GM21717 (cell line): ENCODE data around the gene IGF2R.
"Not testable (repeated sequence)": the region's sequence is repeated elsewhere in the genome, so short reads cannot be mapped to it uniquely, and the experiment has no call there.

Source experiments
- ATAC-seq: cut with Tn5 transposase; IDR thresholded peaks from one replicate; pipeline ENCODE4 v1.9.1; 2021; ENCODE audit warnings: mild to moderate bottlenecking, moderate library complexity; ENCODE audit not compliant: unreplicated experiment

IGF2R gene

DNA sequence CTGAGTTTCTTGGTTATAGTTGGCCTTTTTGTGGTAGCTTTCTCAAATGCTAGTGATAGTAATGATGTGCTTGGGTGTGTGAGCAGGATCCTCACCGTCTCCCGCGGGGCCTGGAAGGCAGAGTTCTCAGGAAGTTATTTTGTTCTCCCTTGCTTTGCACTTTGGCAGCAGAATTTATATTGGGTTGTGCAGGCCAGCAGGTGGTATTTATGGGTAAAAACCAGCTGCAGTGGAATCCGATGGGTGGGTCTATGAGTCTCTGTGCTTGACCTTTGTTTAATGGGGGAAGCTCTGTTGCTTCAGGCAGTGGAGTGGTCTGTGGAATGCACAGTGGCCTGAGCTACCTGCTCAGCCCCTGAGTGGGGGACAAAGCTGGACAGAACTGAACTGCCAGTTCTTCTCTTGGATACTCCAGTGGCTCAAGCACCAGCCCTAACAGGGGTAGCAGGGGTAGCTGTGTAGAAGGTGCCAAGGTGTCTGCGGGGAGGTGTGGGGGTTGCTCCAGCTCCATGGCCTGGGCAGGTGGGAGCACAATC is 27.3 kb downstream of the IGF2R start:
- ATAC-seq, result no peak

DNA sequence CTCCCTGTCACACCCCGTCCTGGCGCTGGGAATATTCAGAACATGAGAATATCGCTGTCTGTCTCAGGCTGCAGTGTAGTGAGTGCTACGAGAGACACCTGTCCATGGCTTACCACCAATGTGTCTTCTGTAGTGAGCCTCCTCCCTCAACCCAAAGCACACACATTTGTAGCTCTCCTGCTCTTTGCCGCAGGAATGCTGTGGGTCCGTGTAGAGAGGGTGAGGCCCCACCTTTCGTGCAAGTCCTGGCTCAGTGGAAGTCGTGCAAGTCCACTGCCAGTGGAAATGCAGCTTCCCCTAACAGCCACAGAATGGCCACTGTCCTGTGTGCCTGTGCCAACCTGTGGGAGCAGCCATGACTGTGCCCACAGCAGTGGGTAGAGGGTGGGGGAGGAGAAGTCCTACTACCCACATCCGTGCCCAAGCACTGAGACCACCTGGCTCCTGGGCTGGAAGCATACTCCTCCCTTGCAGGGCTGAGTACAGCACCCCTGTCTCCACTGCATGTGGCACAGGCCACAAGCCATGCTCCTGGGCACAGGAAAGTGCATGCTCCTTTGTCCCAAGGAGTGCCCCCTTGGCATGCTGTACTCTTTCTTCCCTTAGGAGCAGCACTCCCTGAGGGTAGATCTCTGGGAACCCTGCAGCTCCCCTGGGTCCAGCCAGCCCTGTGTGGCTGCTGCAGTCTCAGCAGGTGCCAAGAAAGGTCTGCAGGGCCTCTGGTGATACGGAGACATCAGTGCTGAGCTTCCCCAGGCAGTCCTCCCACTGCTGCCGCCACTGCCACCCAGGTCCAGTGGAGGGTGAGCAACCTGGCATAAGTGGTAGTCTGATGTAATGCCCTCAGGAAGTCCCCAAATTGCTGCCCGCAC is 28.0 kb downstream of the IGF2R start:
- ATAC-seq, result no peak

DNA sequence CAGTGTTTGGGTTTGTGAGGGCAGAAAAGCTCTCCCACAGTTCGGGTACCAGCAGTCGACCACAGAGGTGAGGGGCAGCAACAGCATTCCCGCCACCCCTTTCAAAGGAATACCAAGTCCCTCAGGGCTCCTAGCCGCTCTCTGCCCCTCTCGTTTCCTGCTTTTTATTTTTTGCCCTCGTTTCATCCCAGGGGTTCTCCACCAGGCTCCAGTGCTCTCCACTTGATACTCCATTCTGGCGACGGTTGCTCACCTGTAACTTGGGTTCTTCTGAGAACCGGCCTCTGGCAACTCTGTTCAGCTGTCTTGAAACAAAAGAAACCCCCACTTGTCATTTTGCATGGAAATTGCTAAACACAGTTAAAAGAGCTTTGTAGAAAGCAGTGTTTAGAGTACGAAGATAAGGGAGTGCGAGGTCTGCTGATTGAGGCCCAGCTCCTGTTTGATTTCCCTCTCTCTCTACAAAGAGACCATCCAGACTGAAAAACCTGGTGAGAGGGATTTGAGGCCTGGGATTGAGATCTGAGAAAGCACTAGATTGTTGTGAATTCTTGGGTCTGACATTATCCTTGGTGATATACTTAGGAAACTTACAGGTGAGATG is 28.7 kb downstream of the IGF2R start:
- no peak for ATAC-seq

DNA sequence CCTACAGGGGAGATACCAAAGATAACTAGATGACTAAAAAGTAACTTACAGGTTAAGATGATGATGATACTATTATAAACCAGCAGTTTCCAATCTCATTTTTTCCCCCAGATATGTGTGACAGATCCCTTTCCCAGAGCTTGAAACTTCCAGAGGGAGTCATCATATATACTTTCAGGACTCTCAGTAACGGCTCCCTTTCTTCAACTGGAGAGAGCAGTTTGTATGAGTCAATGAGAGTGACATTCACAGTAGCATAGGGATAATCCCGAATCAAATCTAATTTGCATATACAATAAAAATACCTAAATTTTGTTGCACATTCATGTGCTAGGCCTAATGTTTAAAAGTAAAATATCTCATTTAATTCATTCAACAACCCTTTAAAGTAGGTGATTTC is 29.7 kb downstream of the IGF2R start:
- ATAC-seq, result no peak

DNA sequence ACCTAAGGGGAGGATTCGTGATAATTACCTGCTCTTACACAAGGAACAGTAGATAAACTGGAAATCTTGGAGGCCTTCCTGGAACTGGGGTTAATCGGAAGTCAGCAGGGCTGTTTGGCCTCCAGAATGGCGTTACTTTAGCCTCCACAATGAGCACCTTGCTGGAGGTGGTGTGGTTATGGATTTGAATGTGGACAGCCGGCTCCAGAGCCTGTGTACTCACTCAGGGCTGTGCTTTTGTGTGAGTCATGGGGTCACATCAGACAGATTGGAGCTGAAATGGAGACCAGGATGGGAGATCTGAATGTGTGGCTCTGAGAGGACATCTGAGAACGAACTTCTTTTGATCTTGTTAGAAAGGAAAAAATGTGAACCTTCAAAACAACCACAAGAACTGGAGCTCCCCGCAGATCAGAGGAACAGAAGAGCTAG is 30.4 kb downstream of the IGF2R start:
- no peak for ATAC-seq

DNA sequence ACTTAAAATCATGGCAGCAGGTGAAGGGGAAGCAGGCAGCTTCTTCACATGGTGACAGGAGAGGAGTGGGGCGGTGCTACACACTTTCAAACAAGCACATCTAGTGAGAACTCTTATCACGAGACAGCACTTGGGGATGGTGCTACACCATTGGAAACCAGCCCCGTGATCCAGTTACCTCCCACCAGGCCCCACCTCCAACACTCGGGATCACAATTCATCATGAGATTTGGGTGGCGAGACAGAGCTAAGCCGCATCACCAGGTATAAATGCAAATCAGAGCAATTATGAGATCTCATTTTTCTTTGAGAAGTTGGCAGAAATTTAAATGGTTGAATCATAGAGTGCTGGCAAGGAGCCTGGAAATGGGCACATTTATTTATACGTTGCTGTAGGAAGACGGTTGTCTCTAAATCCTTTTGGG is 31.4 kb downstream of the IGF2R start:
- ATAC-seq, result no peak

DNA sequence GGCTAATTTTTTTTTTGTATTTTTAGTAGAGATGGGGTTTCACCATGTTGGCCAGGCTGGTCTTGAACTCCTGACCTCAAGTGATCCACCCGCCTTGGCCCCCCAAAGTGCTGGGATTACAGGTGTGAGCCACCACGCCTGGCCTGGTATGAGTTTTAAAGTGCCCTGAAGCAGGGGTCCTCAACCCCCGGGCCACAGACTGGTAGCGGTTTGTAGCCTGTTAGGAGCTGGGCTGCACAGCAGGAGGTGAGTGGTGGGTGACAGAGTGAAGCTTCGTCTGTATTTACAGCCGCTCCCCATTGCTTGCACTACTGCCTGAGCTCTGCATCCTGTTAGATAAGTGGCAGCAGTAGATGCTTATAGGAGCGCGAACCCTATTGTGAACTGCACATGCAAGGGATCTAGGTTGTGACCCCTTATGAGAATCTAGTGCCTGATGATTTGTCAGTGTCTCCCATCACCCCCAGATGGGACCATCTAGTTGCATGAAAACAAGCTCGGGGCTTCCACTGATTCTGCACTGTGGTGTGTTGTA is 32.1 kb downstream of the IGF2R start:
- not testable (repeated sequence) for ATAC-seq

DNA sequence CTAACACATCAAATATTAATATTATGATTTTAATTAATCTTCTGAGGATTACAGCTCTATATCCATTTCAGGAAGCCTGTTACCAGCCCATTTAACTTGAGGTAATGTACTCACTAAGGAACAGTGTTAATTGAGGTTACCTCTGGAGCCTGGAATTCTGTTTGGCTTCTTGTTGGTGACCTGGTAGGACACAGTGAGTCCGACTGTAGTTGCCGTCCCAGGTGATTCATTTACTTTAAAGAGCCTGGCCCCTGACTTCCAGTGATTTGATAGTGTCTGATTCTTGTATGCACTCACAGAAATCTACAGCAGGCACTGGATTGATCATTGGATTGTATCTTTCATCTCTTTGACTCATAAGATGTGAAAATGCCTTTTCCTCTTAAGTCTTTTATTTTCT is 34.0 kb downstream of the IGF2R start:
- no peak for ATAC-seq

DNA sequence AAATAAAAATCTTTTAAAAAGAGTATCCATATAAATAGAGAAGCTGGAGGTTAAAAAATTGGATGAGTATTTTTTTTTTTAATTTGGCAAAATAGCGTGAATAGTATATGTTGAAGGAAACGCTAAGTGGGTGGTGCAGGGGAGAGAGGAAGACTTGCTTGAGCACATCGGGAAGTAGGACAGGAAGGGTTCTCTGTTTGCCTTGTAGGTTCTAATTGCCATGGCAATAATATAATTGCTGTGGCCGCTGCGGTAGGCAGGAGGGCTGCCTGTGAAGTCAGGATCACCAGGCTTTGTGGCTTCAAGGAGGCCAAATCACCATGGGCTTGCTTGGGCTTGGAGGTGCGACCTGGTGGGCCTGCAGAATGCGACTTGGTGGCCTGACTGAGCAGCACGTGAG is 35.1 kb downstream of the IGF2R start:
- no peak for ATAC-seq

DNA sequence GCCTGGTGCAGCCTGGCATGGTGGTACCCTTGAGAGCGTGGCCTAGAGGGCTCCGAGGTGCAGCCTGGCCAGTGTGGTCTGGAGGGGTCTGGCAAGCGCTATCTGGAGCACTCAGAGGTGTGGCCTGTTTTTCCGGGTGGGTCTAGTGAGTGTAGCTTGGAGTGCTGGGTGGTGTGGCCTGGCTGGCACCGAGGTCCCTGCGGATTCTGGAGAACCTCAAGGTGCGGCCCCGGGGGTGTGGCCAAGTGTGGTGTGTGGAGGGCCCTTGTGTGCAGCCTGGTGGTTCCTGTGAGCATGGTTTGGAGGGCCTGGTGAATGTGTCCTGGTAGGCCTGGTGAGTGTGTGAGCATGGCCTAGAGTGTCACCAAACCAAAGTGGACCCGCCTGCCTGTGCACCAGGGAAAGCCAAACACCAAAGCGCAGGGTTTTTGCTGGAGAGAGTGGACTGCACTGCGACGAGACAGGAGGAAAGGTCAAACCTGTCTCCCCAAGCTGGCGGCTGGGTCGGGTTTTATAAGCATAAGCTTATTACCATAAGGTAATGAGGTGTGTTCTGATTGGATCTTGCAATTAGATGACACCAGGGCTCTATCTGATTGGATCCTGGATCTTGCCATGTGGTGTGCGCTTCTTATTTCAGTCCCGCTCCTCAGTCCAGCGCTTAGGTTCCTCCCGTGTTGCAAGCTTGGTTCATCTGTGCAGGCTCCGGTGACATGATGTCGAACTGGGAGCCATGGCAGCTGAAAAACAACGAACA is 35.7 kb downstream of the IGF2R start:
- no peak for ATAC-seq

DNA sequence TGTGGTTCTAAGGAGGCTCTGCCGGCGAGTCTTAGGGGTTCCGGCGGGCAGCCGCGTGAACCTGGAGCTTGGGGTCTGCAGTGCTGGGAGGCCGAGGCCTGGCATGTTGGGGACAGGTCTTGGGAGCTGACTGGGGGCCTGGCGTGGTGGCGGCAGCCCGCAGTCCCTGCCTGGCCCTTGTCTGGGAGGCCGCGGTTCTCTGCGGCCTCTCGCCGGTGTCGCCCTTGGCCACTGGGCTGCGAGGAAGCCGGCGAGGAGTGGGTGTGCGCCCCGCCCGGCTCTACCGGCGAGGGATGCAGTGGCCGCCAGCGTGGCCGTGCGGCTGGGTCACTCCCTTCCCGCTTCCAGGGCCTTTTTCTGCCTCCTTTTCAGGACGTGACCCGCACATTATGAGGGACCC is 36.3 kb downstream of the IGF2R start:
- no peak for ATAC-seq

DNA sequence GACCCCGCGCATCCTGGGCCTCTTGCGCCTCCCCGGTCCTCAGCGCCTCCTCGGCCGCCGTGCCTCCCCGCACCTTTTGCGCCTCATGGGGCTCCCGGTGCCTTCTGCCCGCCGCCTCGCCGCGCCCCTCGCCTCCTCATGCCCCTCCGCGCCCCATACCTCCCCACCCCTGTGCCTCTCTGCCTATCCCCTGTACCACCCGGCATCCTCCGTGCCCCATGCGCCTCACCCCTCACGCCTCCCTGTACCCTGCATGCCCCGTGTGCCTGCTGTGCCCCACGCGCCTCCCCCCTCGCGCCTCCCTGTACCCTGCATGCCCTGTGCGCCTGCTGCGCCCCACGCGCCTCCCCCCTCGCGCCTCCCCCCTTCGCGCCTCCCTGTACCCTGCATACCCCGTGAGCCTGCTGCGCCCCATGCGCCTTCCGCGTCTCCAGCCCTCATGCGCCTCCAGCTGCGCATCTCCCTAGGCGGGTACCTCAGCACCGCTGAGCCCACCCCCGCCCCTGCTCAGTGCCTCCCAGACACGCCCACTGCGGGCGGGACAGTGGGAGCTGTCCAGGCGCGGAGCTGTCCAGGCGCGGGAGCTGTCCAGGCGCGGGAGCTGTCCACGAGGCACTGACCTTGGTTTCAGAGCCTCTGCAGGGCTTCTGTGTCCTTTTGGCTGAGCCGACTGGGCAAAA is 37.1 kb downstream of the IGF2R start:
- ATAC-seq, result no peak

DNA sequence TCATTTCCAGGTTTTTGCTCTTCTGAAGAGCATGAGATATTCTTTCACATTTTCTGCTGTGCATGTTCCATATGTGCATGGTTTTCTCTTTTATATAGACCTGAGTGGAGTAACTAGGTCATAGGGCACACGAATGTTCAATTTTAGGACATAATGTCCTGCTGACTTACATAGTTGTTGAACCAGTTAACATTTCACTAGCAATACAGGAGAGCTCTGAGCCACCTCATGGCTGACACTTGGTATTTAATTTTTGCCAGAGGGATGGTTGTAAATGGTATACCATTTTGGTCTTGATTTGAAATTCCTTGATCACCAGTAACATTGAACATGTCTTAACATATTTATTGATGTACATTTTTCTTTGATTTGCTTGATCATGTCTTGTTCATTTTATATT is 38.3 kb downstream of the IGF2R start:
- no peak for ATAC-seq

DNA sequence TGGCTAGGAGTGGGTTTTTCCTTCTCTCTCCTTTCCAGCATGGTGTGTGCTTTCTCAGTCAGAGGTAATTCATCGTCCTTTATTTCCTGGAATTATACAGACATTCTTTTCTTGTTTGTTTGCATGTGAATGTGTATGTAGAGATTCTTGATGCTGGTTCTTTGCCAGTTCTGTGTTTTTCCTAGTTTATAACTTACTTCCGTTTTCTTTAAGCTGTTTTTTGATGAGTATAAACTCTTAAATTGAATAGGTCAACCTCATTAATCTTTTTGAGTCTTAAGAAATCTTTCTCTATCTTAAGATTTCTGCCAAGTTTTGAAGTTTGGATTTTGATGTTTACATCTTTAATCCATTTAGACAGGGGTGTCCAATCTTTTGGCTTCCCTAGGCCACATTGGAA is 38.7 kb downstream of the IGF2R start:
- no peak for ATAC-seq

DNA sequence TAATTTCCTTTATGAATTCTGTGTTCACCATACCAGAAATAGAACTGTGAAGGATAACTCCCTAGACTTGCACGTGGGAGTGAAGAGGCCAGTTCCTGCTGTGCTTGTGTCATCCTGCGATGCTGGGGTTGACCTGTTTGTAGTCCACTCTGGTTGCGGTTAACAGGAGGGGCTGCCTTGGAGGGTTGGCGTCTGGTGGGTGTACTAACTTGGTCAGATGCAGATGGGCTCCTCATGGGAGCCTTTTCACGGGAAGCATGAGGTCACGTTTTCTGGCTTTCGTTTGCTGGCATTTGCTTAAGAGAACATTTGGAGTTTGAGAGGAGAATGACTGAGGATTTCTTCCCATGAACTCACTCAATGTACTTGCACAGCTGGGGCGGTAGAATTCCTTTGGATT is 41.2 kb downstream of the IGF2R start:
- ATAC-seq, result no peak

DNA sequence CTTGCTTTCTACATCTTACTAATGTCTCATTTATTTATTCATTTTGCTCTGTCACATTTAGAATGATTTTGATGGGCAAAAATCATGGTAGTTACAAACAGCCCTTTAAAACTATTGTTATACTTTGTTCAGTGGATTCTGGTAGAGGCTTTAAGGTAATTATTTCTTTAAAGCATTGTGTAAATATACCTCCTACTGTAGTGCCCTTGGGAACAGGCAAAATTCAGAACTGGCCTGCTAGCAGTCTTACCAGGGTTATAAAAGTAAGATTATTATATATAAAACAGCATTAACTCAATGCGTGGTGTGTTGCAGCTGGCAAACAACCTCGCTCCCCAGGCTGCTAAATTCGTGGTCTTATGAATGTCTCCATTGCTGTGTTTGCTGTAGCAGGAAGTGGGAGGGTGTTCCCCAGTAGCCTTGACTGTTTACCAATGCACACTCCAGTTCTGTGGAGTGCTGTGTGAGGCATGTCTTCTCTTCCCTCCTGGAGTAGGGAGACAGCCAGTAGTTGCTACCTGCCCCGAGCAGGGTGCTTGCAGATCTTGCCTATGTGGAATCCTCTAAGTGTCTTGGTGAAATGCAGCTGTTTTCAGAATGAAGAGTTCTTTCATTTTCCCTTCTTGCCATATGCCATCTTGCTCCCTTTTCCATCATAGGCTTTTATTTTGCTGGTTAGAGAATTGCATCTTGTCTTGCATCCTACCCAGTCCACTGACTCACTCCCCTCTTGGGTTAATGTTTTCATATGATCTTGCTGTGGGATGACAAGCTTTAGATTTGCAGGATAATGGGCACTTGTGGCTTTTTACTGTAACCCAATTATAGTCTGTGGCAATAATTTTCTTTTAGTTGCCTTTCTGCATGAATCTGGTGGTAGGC is 45.3 kb downstream of the IGF2R start:
- ATAC-seq, result no peak

DNA sequence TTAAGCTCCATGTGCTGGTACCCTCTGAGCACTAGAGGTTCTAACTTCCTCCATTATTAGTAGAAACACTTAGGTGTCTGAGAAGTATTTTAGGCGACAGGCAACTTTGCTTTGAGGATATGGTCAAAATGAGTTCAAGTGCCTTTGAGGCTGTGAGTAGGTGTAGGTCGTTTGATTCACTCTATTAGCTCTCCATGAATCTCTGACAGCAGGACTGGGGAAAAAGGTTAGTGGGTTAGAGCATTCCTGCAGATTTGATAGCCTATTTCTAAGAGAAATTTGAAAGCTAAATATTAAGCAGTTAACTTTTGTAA is 45.9 kb downstream of the IGF2R start:
- no peak for ATAC-seq

DNA sequence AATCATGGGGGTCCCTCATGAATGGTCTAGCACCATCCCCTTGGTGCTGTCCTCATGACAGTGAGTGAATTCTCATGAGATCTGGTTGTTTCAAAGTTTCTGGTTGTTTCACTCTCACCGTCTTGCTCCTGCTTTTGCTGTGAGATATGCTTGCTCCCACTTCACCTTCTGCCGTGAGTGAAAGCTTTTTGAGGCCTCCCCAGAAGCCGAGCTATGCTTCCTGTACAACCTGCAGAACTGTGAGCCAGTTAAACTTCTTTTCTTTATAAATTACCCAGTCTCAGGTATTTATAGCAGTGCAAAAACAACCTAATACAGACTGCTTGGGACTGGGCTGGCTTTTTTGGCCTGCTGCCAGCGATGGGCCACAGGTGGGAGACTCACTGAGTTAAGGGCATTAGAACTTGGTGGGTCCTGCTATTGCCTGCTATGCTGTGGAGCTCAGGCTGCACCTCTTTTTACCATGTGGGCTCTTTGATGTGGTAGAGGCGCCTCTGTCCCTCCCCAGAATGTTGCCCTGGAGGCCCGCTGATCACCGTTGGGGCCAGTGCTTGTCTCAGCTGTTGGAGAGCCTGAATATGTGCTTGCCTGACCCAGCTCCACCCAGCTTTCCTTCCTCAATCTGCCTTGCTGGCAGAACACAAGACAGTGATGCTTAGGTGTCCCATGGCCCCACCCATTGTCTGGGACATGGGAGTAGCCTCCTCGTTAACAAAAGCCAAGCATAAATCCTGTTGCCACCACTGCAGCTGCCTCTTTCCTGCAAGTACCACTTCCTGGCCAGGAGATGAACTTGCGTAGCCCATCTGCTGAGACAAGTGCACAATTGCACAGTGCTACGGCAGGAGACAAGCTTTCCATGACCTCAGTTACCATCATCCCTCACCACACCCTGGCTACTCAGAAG is 47.1 kb downstream of the IGF2R start:
- no peak for ATAC-seq

DNA sequence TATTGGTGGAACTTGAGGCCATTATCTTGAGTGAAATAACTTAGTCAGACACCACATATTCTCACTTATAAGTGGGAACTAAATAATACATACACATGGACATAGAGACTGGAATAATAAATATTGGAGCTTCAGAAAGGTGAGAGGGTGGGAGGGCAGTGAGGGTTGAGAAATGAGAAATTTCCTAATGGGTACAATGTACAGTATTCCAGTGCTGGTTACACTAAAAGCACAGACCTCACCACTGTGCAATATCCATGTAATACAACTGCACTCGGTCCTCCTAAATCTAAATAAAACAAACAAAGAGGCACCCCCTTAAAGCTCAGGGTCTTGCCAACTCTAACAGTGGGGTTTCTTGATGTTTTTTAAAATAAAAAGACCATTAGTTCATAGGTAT is 53.2 kb downstream of the IGF2R start:
- no peak for ATAC-seq
